Mesothelial cell of epicardium (in vitro differentiated cells): ENCODE data around the gene NAXD. TPM values are rescaled to one million over a fixed set of nuclear protein-coding genes. Genes with fewer than 3 reads are reported as not detected.

ENCODE experiments used
- DNase-seq, 2 experiments: peaks; one replicate each; pipeline ENCODE4 v3.0.0; 2021; ENCODE audit warnings: low spot score in 2 of 2; ENCODE audit not compliant: unreplicated experiment in 2 of 2
- H3K27ac Mint-ChIP-seq: 2 replicates; pipeline ENCODE4 v1.8.0; 2021; ENCODE audit warnings: mixed read lengths
- H3K27me3 Mint-ChIP-seq: 2 replicates; pipeline ENCODE4 v1.8.0; 2021; ENCODE audit warnings: low read depth, mixed read lengths
- H3K36me3 Mint-ChIP-seq: 2 replicates; pipeline ENCODE4 v1.8.0; 2021; ENCODE audit warnings: mixed read lengths
- H3K4me1 Mint-ChIP-seq: 2 replicates; pipeline ENCODE4 v1.8.0; 2021; ENCODE audit warnings: mixed read lengths
- H3K4me3 Mint-ChIP-seq: 2 replicates; pipeline ENCODE4 v1.8.0; 2021; ENCODE audit warnings: mild to moderate bottlenecking, moderate library complexity, mixed read lengths
- H3K9me3 Mint-ChIP-seq: 2 replicates; pipeline ENCODE4 v1.8.0; 2021; ENCODE audit warnings: mixed read lengths
- CTCF ChIP-seq: fragments of 200-600 bp; sonication (generic); IDR thresholded peaks from one replicate; pipeline ENCODE4 v1.5.0; 2021; ENCODE audit warnings: antibody characterized with exemption; ENCODE audit not compliant: unreplicated experiment
- total RNA-seq: library from RNA; stranded (reverse); gene quantifications from 3 replicates; pipeline ENCODE4 v1.2.1, GENCODE V29; 2021

NAXD gene
- total RNA-seq, 1 donor from 2014 or later = 40.8 TPM

- H3K27me3 Mint-ChIP-seq = peaks cover 7% of the 10 kb centered on the region
- no peak overlapping the region for H3K4me3 Mint-ChIP-seq
- peaks cover 8% of the 10 kb centered on the region for H3K9me3 Mint-ChIP-seq
- no peak overlapping the region for H3K27ac Mint-ChIP-seq
- no peak for TF ChIP-seq CTCF
- no peak for DNase-seq
- H3K36me3 Mint-ChIP-seq = peaks cover 3% of the 10 kb centered on the region
- H3K4me1 Mint-ChIP-seq = peaks cover 14% of the 10 kb centered on the region
Observed at GRCh38 chr13:110572778-110573118, 42.6 kb upstream of the NAXD start.

- peaks cover 5% of the 10 kb centered on the region for H3K9me3 Mint-ChIP-seq
- H3K4me1 Mint-ChIP-seq = peaks cover 14% of the 10 kb centered on the region
- peaks cover 7% of the 10 kb centered on the region for H3K27me3 Mint-ChIP-seq
- no peak for TF ChIP-seq CTCF
- H3K27ac Mint-ChIP-seq = no peak overlapping the region
- no peak overlapping the region for H3K4me3 Mint-ChIP-seq
- no peaks in the 10 kb centered on the region for H3K36me3 Mint-ChIP-seq
- no peak for DNase-seq
Observed at GRCh38 chr13:110574161-110574560, 41.2 kb upstream of the NAXD start.

GRCh38 chr13:110575322-110576069 lies 39.8 kb upstream of the NAXD start:
- DNase-seq = no peak
- H3K4me1 Mint-ChIP-seq = peaks cover 5% of the 10 kb centered on the region
- H3K9me3 Mint-ChIP-seq = no peaks in the 10 kb centered on the region
- TF ChIP-seq CTCF = no peak
- no peak overlapping the region for H3K4me3 Mint-ChIP-seq
- H3K36me3 Mint-ChIP-seq = no peaks in the 10 kb centered on the region
- H3K27me3 Mint-ChIP-seq = peaks cover 7% of the 10 kb centered on the region
- no peak overlapping the region for H3K27ac Mint-ChIP-seq

GRCh38 chr13:110576070-110576394 lies 39.3 kb upstream of the NAXD start:
- Mint-ChIP-seq H3K9me3 (no peaks in the 10 kb centered on the region), H3K4me1 (peaks cover 5% of the 10 kb centered on the region), H3K36me3 (no peaks in the 10 kb centered on the region), H3K27me3 (peaks cover 7% of the 10 kb centered on the region), H3K4me3 (no peak overlapping the region), H3K27ac (no peak overlapping the region)
- no peak for DNase-seq
- no peak for TF ChIP-seq CTCF

- TF ChIP-seq CTCF = no peak
- Mint-ChIP-seq H3K4me3 (no peak overlapping the region), H3K27ac (no peak overlapping the region), H3K4me1 (peaks cover 2% of the 10 kb centered on the region), H3K36me3 (no peaks in the 10 kb centered on the region), H3K9me3 (no peaks in the 10 kb centered on the region), H3K27me3 (peaks cover 7% of the 10 kb centered on the region)
- DNase-seq = no peak
Observed at GRCh38 chr13:110576736-110577476, 38.4 kb upstream of the NAXD start.
